NCI-H2107 treated with DMSO at 0.1 percent for 48 hours (cell line): ENCODE results near the gene CRTAP.
"Not testable (repeated sequence)": the region's sequence is repeated elsewhere in the genome, so short reads cannot be mapped to it uniquely, and the experiment has no call there.

Source experiments
- DNase-seq: peaks from one replicate; lab custom pipeline; 2025; ENCODE audit not compliant: unreplicated experiment; lab: John Stamatoyannopoulos, UW

Gene CRTAP

GRCh38 chr3:33174095-33174494 is 60.3 kb downstream of the CRTAP start:
- no peak for DNase-seq

DNA sequence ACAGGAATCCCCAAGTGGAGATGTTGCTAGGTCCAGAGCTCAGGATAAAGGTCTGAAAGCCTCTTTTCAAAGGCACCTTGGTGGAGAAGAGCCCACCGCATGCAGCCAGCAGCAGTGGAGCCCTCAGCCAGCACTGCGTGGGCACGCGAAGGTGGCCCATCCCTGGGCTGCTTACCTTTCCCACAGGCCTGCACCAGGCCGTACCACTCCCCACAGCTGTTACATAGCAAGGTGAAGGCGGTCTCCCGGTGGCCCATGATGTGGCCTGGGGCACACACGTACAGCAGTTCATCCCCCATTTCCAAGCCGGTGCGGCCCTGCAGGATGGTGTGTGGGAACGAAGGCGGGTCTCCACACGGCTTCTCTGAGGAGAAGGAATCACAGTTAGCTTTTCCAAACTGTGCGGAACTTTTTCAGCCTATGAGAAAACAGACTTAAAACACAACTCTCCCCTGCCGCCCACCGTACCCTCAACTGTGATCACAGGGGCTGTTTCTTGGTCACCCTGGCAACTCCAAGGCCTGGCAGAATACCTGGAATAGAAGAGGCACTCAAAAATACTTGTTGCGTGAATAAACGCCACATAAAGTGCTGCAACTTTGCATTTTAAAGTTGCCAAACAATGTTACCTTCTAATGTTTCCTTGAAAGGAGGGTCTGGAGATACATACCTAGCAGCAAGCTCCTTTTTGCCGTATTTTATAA is 61.0 kb downstream of the CRTAP start:
- no peak for DNase-seq

DNA sequence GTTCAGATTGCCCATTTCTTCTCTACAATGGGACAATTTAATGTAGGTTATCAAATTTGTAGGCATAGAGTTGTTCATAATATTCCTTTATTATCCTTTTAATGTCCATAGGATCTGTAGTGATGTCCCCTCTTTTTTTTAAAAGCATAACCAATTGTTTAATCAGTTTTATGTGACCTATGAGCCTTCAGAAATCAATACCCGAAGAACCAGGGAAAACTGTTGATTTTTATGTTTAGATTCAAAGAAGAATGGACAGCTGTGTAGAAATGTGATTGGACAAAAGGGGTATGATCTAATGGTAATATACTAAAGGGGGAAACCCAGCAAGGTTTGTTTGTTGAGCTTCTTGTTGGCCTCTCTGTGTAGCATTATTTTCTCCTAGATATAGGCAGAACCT is 65.3 kb downstream of the CRTAP start:
- DNase-seq: no peak

- DNase-seq: no peak
These were observed 67.4 kb downstream of the CRTAP start for GRCh38 chr3:33181229-33181628.

DNA sequence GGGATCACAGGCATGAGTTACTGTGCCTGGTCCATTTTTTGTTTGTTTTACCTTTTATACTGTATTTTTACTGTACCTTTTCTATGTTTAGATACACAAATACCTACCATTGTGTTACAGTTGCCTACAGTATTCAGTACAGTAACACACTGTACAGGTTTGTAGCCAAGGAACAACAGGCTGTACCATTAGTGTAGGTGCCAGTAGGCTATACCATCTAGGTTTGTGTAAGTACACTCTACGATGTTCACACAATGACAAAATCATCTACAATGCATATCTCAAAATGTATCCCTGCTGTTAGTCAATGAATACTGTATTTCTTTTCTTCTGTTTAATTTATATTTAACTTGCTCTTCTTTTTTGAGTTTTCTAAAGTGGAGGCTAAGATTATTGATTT is 67.8 kb downstream of the CRTAP start:
- not testable (repeated sequence) for DNase-seq

DNA sequence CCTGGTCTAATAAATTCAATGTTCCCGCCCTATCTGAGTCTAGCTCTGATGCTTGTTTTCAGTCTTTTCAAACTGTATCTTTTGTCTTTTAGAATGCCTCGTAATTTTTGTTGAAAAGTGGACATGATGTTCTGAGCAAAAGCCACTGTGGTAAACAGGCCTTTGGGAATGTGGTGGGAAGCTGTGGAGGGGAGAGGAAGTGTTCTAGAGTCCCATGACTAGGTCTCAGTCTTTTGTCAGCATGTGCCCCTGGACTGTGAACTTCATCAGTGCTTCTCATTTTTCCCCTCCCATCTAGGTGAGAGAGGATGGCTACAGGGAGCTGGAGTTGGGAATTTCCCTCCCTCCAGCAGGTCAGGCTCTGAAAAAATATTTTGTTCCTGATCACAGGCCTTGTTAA is 71.0 kb downstream of the CRTAP start:
- no peak for DNase-seq

- no peak for DNase-seq
These were observed 72.9 kb downstream of the CRTAP start for GRCh38 chr3:33186524-33187367.

DNA sequence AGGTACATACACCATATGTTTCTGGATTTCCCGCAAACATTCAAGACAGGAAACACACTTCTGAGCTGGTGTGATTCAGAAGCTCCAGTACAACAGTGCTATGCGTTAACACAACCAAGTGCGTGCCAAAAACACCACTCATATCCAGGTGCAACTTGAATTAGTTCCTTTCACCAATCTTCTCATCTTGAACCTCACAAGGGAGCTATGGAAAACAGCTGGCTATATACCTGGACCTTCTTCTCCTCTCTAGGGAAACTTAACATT is 73.5 kb downstream of the CRTAP start:
- no peak for DNase-seq

DNA sequence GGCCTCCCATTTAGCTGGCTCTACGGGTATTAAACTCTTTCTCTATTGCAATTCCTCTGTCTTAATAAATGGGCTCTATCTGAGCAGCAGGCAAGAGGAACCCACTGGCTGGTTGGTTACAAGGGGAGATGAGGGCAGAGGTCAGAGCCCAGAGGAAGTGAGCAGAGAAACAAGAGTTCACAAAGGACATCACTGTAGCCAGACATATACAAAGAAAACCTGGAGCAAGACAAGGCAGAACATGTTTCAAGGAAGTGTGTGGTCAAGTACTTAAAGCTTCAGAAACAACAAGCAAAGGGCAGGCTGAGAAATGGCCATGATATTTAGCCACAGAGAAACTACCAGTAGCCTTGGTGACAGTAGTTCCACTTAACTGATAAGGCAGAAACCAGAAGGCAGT is 80.5 kb downstream of the CRTAP start:
- DNase-seq: no peak

DNA sequence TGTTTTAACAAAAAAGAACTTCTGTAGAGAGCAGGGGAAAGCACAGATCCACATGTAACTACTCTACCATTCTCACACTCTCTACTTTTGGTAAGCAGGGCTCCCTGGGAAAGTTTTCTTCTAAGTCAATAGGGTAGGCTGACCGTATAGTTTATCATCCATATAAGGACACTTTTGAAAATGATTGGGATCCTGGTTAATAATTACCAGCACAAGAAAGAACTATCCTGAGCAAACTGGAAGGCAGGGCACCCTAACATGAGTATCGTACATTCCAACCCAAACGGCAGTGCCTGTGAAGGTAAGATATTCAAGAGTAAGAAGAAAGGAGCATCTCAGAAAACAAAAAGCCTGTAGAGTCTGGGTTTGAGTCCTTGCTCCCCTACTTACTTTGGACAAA is 82.7 kb downstream of the CRTAP start:
- DNase-seq: no peak
